Esophagus muscularis mucosa (tissue), 3 donors: ENCODE measurements around the gene PCMT1.

Experiments
- POLR2A ChIP-seq: fragments of 450-650 bp; IDR thresholded peaks from one replicate; pipeline ENCODE4 v1.6.1; 2017; ENCODE audit warnings: antibody characterized with exemption, moderate library complexity, mild to moderate bottlenecking, low read depth
- POLR2AphosphoS5 ChIP-seq, 2 donors: sonication (generic); formaldehyde crosslinking; IDR thresholded peaks; one replicate each; pipeline ENCODE4 v1.6.1; 2017; ENCODE audit warnings: antibody characterized with exemption in 2 of 2
- TF ChIP-seq, protein P1 (sequence below), 3 experiments: fragments of 200-600 bp in 2 of 3; fragments of 450-650 bp in 1 of 3; sonication (generic) in 2 of 3; IDR thresholded peaks; one replicate each; pipeline ENCODE4 v1.5.1; 2017 to 2019; ENCODE audit warnings: antibody characterized with exemption in 3 of 3, mild to moderate bottlenecking in 2 of 3, moderate library complexity in 1 of 3

DNA sequence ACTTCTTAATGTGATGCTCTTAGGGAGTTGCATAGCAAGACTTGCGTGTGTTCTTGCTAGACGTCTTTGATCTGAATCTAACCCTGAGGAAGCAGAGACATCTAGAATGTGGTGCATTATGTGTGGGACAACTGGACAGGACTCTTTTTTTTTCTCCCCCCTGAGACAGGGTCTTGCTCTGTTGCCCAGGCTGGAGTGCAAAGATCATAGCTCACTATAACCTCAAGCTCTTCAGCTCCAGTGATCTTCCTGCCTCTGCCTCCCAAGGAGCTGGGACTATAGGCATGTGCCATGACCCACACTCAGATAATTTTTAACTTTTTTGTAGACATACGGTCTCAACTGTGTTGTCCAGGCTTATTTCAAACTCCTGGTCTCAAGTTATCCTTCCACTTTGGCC lies 34.0 kb downstream of the PCMT1 start:
- TF ChIP-seq POLR2A, result no peak
- TF ChIP-seq, protein P1, sequence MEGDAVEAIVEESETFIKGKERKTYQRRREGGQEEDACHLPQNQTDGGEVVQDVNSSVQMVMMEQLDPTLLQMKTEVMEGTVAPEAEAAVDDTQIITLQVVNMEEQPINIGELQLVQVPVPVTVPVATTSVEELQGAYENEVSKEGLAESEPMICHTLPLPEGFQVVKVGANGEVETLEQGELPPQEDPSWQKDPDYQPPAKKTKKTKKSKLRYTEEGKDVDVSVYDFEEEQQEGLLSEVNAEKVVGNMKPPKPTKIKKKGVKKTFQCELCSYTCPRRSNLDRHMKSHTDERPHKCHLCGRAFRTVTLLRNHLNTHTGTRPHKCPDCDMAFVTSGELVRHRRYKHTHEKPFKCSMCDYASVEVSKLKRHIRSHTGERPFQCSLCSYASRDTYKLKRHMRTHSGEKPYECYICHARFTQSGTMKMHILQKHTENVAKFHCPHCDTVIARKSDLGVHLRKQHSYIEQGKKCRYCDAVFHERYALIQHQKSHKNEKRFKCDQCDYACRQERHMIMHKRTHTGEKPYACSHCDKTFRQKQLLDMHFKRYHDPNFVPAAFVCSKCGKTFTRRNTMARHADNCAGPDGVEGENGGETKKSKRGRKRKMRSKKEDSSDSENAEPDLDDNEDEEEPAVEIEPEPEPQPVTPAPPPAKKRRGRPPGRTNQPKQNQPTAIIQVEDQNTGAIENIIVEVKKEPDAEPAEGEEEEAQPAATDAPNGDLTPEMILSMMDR (IDR thresholded peaks at IDR 0.05), result no peak
- no peak for TF ChIP-seq POLR2AphosphoS5 (IDR thresholded peaks at IDR 0.05)
